ENCODE data around the gene KRT33A. TPM values are rescaled to one million over a fixed set of nuclear protein-coding genes. Genes with fewer than 3 reads are reported as not detected.

KRT33A gene
- total RNA-seq, 1 donor from 2014 or later = not detected

DNA sequence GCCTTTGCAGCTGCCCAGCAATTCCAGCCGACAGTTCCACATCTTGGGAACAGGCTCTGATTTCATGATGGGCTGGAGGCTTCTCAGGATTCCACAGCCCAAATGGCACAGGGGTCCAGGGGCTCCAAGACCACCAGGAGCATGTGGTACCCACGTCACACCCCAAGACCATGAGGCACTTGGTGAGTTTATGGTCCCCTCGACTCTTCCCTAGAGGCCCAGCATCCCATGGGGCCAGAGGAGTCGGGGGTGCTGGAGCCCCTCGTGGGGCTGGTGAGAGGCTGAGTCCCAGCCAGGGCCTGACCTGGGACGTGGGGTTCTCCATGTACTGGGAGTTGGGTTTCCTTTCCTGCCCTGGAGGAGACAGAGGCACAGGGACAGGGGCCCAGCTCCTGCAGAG is 25.0 kb downstream of the KRT33A start:
- Histone ChIP-seq H3K27me3 (ENCODE audit: control insufficient read depth, insufficient read depth, low read length) (no peaks in the 10 kb centered on the region), H3K36me3 (ENCODE audit: control insufficient read depth, insufficient read depth, low read length) (no peaks in the 10 kb centered on the region), H3K4me3 (ENCODE audit: low read depth, low read length) (no peak overlapping the region)
- TF ChIP-seq, protein P1, sequence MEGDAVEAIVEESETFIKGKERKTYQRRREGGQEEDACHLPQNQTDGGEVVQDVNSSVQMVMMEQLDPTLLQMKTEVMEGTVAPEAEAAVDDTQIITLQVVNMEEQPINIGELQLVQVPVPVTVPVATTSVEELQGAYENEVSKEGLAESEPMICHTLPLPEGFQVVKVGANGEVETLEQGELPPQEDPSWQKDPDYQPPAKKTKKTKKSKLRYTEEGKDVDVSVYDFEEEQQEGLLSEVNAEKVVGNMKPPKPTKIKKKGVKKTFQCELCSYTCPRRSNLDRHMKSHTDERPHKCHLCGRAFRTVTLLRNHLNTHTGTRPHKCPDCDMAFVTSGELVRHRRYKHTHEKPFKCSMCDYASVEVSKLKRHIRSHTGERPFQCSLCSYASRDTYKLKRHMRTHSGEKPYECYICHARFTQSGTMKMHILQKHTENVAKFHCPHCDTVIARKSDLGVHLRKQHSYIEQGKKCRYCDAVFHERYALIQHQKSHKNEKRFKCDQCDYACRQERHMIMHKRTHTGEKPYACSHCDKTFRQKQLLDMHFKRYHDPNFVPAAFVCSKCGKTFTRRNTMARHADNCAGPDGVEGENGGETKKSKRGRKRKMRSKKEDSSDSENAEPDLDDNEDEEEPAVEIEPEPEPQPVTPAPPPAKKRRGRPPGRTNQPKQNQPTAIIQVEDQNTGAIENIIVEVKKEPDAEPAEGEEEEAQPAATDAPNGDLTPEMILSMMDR (IDR thresholded peaks at IDR 0.05; ENCODE audit: insufficient read depth, low read length, severe bottlenecking) = no peak
- no peak for FAIRE-seq
- DNase-seq (ENCODE audit: low read depth) = no peak

- H3K36me3 ChIP-seq (ENCODE audit: control insufficient read depth, insufficient read depth, low read length) = no peaks in the 10 kb centered on the region
- no peak overlapping the region for H3K4me3 ChIP-seq (ENCODE audit: low read depth, low read length)
- TF ChIP-seq, protein P1 (IDR thresholded peaks at IDR 0.05; ENCODE audit: insufficient read depth, low read length, severe bottlenecking) = no peak
- no peak for FAIRE-seq
- H3K27me3 ChIP-seq (ENCODE audit: control insufficient read depth, insufficient read depth, low read length) = no peaks in the 10 kb centered on the region
- no peak for DNase-seq (ENCODE audit: low read depth)
Measured at GRCh38 chr17:41325126-41325525, 25.5 kb downstream of the KRT33A start.

- DNase-seq (ENCODE audit: low read depth) = peak; percentile 50
- FAIRE-seq = peak; percentile 73
- H3K36me3 ChIP-seq (ENCODE audit: control insufficient read depth, insufficient read depth, low read length) = no peaks in the 10 kb centered on the region
- no peaks in the 10 kb centered on the region for H3K27me3 ChIP-seq (ENCODE audit: control insufficient read depth, insufficient read depth, low read length)
- no peak overlapping the region for H3K4me3 ChIP-seq (ENCODE audit: low read depth, low read length)
- TF ChIP-seq, protein P1 (IDR thresholded peaks at IDR 0.05; ENCODE audit: insufficient read depth, low read length, severe bottlenecking) = peak; percentile 85
Measured at GRCh38 chr17:41324180-41325075, 26.2 kb downstream of the KRT33A start.

GRCh38 chr17:41322903-41323895 is 27.4 kb downstream of the KRT33A start:
- H3K4me3 ChIP-seq (ENCODE audit: low read depth, low read length) = no peak overlapping the region
- no peak for DNase-seq (ENCODE audit: low read depth)
- no peaks in the 10 kb centered on the region for H3K36me3 ChIP-seq (ENCODE audit: control insufficient read depth, insufficient read depth, low read length)
- TF ChIP-seq, protein P1 (IDR thresholded peaks at IDR 0.05; ENCODE audit: insufficient read depth, low read length, severe bottlenecking) = no peak
- FAIRE-seq = peak; percentile 23
- no peaks in the 10 kb centered on the region for H3K27me3 ChIP-seq (ENCODE audit: control insufficient read depth, insufficient read depth, low read length)

DNA sequence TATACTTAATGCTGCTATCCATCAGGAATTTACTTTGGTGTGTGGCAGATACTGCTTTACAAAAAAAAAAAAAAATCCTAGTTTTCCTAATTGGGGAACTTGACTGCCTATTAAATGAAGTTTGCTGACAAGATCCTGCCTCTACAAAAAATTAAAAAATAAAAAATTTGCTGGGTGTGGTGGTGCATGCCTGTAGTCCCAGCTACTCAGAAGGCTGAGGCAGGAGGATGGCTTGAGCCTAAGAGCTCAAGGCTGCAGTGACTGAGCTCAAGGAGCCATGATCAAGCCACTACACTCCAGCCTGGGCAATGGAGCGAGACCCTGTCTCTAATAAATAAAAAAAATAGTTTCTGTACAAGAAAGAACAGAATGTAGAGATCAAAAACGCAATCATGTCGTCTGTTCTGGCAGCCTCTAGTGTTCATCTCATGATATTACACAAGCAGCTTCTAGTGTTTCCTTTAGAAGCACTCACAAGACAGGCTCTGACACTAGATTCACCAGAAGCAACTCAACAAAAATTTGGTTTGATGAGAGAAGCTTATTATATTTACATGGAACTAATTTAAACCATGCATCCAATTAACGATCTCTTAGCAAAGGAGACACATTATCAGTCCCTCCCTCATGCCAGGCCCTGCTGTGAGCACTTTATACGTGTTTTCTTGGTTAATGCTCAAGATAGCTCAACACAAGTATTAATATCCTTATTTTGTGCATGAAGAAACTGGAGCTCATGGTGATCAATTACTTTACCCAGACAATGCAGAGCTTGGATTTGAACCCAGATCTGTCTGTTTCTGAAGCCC is 28.3 kb downstream of the KRT33A start:
- TF ChIP-seq, protein P1 (IDR thresholded peaks at IDR 0.05; ENCODE audit: insufficient read depth, low read length, severe bottlenecking) = peak; percentile 87
- H3K36me3 ChIP-seq (ENCODE audit: control insufficient read depth, insufficient read depth, low read length) = no peaks in the 10 kb centered on the region
- H3K27me3 ChIP-seq (ENCODE audit: control insufficient read depth, insufficient read depth, low read length) = no peaks in the 10 kb centered on the region
- H3K4me3 ChIP-seq (ENCODE audit: low read depth, low read length) = no peak overlapping the region
- DNase-seq (ENCODE audit: low read depth) = peak; percentile 68
- no peak for FAIRE-seq

Data from bronchial epithelial cell (primary cell).